Measurements from ENCODE around the gene RETREG1. TPM values are rescaled to one million over a fixed set of nuclear protein-coding genes. Genes with fewer than 3 reads are reported as not detected.
"Not testable (repeated sequence)": the region's sequence is repeated elsewhere in the genome, so short reads cannot be mapped to it uniquely, and the experiment has no call there.

The RETREG1 gene
- total RNA-seq, 1 experiment from 2014 or later: not detected

GRCh38 chr5:16542236-16542635 is 74.6 kb downstream of the RETREG1 start:
- in situ Hi-C loops (cut with HindIII; ENCODE audit: low sequenced_read_pairs): no loop called here

GRCh38 chr5:16541592-16541991 is 75.2 kb downstream of the RETREG1 start:
- DNase-seq (ENCODE audit: low spot score); in situ Hi-C loops (cut with HindIII; ENCODE audit: low sequenced_read_pairs): not testable (repeated sequence)

More at GRCh38 chr5:16542236-16542635, 74.6 kb downstream of the RETREG1 start:
- no peak for DNase-seq (ENCODE audit: low spot score)

GRCh38 chr5:16540421-16540820 is 76.4 kb downstream of the RETREG1 start:
- peak; percentile 34 for DNase-seq (ENCODE audit: low spot score)
- in situ Hi-C loops (cut with HindIII; ENCODE audit: low sequenced_read_pairs): no loop called here

- peak; percentile 70 for DNase-seq (ENCODE audit: low spot score)
- in situ Hi-C loops (cut with HindIII; ENCODE audit: low sequenced_read_pairs): no loop called here
These were observed 77.6 kb downstream of the RETREG1 start for GRCh38 chr5:16539169-16539666.

GRCh38 chr5:16538006-16538405 is 78.8 kb downstream of the RETREG1 start:
- in situ Hi-C loops (cut with HindIII; ENCODE audit: low sequenced_read_pairs): no loop called here
- DNase-seq (ENCODE audit: low spot score): peak; percentile 92

GRCh38 chr5:16536818-16537217 is 80.0 kb downstream of the RETREG1 start:
- in situ Hi-C loops (cut with HindIII; ENCODE audit: low sequenced_read_pairs): no loop called here
- no peak for DNase-seq (ENCODE audit: low spot score)

GRCh38 chr5:16536246-16536645 is 80.6 kb downstream of the RETREG1 start:
- no peak for DNase-seq (ENCODE audit: low spot score)
- in situ Hi-C loops (cut with HindIII; ENCODE audit: low sequenced_read_pairs): no loop called here

GRCh38 chr5:16534280-16534679 is 82.5 kb downstream of the RETREG1 start:
- in situ Hi-C loops (cut with HindIII; ENCODE audit: low sequenced_read_pairs): no loop called here
- no peak for DNase-seq (ENCODE audit: low spot score)

GRCh38 chr5:16531063-16531648 is 85.6 kb downstream of the RETREG1 start:
- in situ Hi-C loops (cut with HindIII; ENCODE audit: low sequenced_read_pairs): no loop called here
- no peak for DNase-seq (ENCODE audit: low spot score)

- in situ Hi-C loops (cut with HindIII; ENCODE audit: low sequenced_read_pairs): no loop called here
- DNase-seq (ENCODE audit: low spot score): no peak
These were observed 87.5 kb downstream of the RETREG1 start for GRCh38 chr5:16529306-16529705.

GRCh38 chr5:16528382-16529110 is 88.3 kb downstream of the RETREG1 start:
- DNase-seq (ENCODE audit: low spot score): no peak
- in situ Hi-C loops (cut with HindIII; ENCODE audit: low sequenced_read_pairs): no loop called here

- DNase-seq (ENCODE audit: low spot score): no peak
- in situ Hi-C loops (cut with HindIII; ENCODE audit: low sequenced_read_pairs): no loop called here
These were observed 91.1 kb downstream of the RETREG1 start for GRCh38 chr5:16525651-16526050.

- in situ Hi-C loops (cut with HindIII; ENCODE audit: low sequenced_read_pairs): no loop called here
- DNase-seq (ENCODE audit: low spot score): no peak
These were observed 92.5 kb downstream of the RETREG1 start for GRCh38 chr5:16524286-16524685.

- in situ Hi-C loops (cut with HindIII; ENCODE audit: low sequenced_read_pairs): no loop called here
These were observed 95.0 kb downstream of the RETREG1 start for GRCh38 chr5:16521521-16522483.

GRCh38 chr5:16520841-16521240 is 96.0 kb downstream of the RETREG1 start:
- in situ Hi-C loops (cut with HindIII; ENCODE audit: low sequenced_read_pairs): no loop called here
- DNase-seq (ENCODE audit: low spot score): no peak

More at GRCh38 chr5:16521521-16522483, 95.0 kb downstream of the RETREG1 start:
- DNase-seq (ENCODE audit: low spot score): no peak

GRCh38 chr5:16519435-16519834 is 97.4 kb downstream of the RETREG1 start:
- in situ Hi-C loops (cut with HindIII; ENCODE audit: low sequenced_read_pairs): no loop called here
- no peak for DNase-seq (ENCODE audit: low spot score)

GRCh38 chr5:16518606-16519005 is 98.2 kb downstream of the RETREG1 start:
- in situ Hi-C loops (cut with HindIII; ENCODE audit: low sequenced_read_pairs): no loop called here
- DNase-seq (ENCODE audit: low spot score): no peak

GRCh38 chr5:16515532-16515931 is 101.3 kb downstream of the RETREG1 start:
- no peak for DNase-seq (ENCODE audit: low spot score)
- in situ Hi-C loops (cut with HindIII; ENCODE audit: low sequenced_read_pairs): no loop called here

GRCh38 chr5:16510098-16510497 is 106.7 kb downstream of the RETREG1 start:
- no peak for DNase-seq (ENCODE audit: low spot score)
- in situ Hi-C loops (cut with HindIII; ENCODE audit: low sequenced_read_pairs): no loop called here
